Activated CD4-positive, alpha-beta T cell treated with anti-CD3 and anti-CD28 coated beads for 1 hour (primary cell): ENCODE measurements around the gene TMEM198.
A peak's percentile ranks its signal among the peaks of the same experiment; 100 is the strongest.

Source experiments
- DNase-seq: peaks from one replicate; pipeline ENCODE4 v3.0.0-alpha.2; 2020

Gene TMEM198

GRCh38 chr2:219545943-219546352 is 2.1 kb downstream of the TMEM198 start:
- DNase-seq, result no peak

GRCh38 chr2:219547621-219548020 is 3.8 kb downstream of the TMEM198 start:
- no peak for DNase-seq

GRCh38 chr2:219548990-219549389 is 5.2 kb downstream of the TMEM198 start:
- DNase-seq, result no peak

- DNase-seq, result no peak
Measured at GRCh38 chr2:219549619-219550018, 5.8 kb downstream of the TMEM198 start.

GRCh38 chr2:219551441-219552381 is 7.9 kb downstream of the TMEM198 start:
- DNase-seq, result no peak

GRCh38 chr2:219552382-219553167 is 8.7 kb downstream of the TMEM198 start:
- DNase-seq, result peak; percentile 65

GRCh38 chr2:219553168-219553417 is 9.3 kb downstream of the TMEM198 start:
- DNase-seq, result no peak

- DNase-seq, result no peak
Measured at GRCh38 chr2:219553463-219553963, 9.7 kb downstream of the TMEM198 start.

- DNase-seq, result no peak
Measured at GRCh38 chr2:219554350-219554749, 10.5 kb downstream of the TMEM198 start.

- DNase-seq, result no peak
Measured at GRCh38 chr2:219555956-219556355, 12.1 kb downstream of the TMEM198 start.

GRCh38 chr2:219556413-219556812 is 12.6 kb downstream of the TMEM198 start:
- no peak for DNase-seq

- no peak for DNase-seq
Measured at GRCh38 chr2:219557320-219557719, 13.5 kb downstream of the TMEM198 start.

GRCh38 chr2:219557791-219558785 is 14.3 kb downstream of the TMEM198 start:
- no peak for DNase-seq

GRCh38 chr2:219559156-219559915 is 15.5 kb downstream of the TMEM198 start:
- no peak for DNase-seq

- DNase-seq, result no peak
Measured at GRCh38 chr2:219560037-219560892, 16.4 kb downstream of the TMEM198 start.

- no peak for DNase-seq
Measured at GRCh38 chr2:219560893-219561178, 17.0 kb downstream of the TMEM198 start.

- no peak for DNase-seq
Measured at GRCh38 chr2:219561179-219562048, 17.6 kb downstream of the TMEM198 start.

- no peak for DNase-seq
Measured at GRCh38 chr2:219562049-219563020, 18.5 kb downstream of the TMEM198 start.
